SK-N-SH (cell line): ENCODE measurements around the gene REELD1.

Source experiments
- FOXJ3 ChIP-seq: sonication (generic); formaldehyde crosslinking; IDR thresholded peaks from 2 replicates; pipeline ENCODE4 v1.5.1; 2020; ENCODE audit warnings: mild to moderate bottlenecking, missing genetic modification reagents
- JUND ChIP-seq: IDR thresholded peaks from 2 replicates; pipeline ENCODE4 v1.4.0; 2012
- MAX ChIP-seq: IDR thresholded peaks from 2 replicates; pipeline ENCODE4 v1.4.0; 2012; ENCODE audit warnings: low read depth
- MXI1 ChIP-seq: IDR thresholded peaks from 2 replicates; pipeline ENCODE4 v1.6.1; 2012; ENCODE audit warnings: mild to moderate bottlenecking, low read depth, low read length, improper control_type of control experiment
- RAD21 ChIP-seq: IDR thresholded peaks from 2 replicates; pipeline ENCODE4 v1.6.1; 2012; ENCODE audit warnings: mild to moderate bottlenecking, low read length
- TAF1 ChIP-seq: IDR thresholded peaks from 2 replicates; pipeline ENCODE4 v1.6.1; 2012; ENCODE audit warnings: low read depth, mild to moderate bottlenecking, low read length, moderate library complexity, borderline replicate concordance
- TF ChIP-seq, protein P1 (sequence below): fragments of 200-600 bp; sonication (generic); IDR thresholded peaks from 2 replicates; pipeline ENCODE4 v1.6.1; 2017; ENCODE audit warnings: antibody characterized with exemption, mild to moderate bottlenecking, moderate library complexity

DNA sequence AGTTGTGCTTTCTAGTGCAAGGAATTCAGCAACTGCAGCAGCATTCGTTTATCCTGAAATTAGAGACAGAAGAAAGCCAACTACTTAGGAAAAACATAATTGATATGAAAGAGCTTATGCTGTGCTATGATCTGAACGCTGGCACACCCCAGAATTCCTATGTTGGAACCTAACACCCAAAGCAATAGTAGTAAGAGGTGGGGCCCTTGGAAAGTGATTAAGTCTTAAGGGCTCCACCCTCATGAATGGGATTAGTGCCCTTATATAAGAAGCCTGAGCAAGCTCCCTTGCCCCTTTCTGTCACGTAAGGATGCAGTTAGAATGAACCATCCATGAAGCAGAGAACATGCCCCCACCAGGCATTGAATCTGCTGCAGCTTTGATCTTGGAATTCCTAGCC, 44.2 kb upstream of the REELD1 start:
- TF ChIP-seq, protein P1, sequence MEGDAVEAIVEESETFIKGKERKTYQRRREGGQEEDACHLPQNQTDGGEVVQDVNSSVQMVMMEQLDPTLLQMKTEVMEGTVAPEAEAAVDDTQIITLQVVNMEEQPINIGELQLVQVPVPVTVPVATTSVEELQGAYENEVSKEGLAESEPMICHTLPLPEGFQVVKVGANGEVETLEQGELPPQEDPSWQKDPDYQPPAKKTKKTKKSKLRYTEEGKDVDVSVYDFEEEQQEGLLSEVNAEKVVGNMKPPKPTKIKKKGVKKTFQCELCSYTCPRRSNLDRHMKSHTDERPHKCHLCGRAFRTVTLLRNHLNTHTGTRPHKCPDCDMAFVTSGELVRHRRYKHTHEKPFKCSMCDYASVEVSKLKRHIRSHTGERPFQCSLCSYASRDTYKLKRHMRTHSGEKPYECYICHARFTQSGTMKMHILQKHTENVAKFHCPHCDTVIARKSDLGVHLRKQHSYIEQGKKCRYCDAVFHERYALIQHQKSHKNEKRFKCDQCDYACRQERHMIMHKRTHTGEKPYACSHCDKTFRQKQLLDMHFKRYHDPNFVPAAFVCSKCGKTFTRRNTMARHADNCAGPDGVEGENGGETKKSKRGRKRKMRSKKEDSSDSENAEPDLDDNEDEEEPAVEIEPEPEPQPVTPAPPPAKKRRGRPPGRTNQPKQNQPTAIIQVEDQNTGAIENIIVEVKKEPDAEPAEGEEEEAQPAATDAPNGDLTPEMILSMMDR, result no peak
- TF ChIP-seq FOXJ3 (no peak), MXI1 (no peak), TAF1 (no peak), JUND (no peak), MAX (no peak), RAD21 (no peak)
